HepG2 (cell line): ENCODE data around the gene DMPK. TPM values are rescaled to one million over a fixed set of nuclear protein-coding genes. Genes with fewer than 3 reads are reported as not detected.

Experiments used
- ATF7 ChIP-seq, 2 experiments: fragments of 450-650 bp in 1 of 2; sonication (generic) in 1 of 2; formaldehyde crosslinking in 1 of 2; IDR thresholded peaks; 2 replicates each; pipeline versions ENCODE4 v1.4.0 to v1.6.1; 2016 to 2020; ENCODE audit warnings: antibody characterized with exemption in 1 of 2, mild to moderate bottlenecking in 1 of 2, missing genetic modification reagents in 1 of 2
- BCL6 ChIP-seq: IDR thresholded peaks from 2 replicates; pipeline ENCODE4 v1.6.1; 2016; ENCODE audit warnings: missing genetic modification reagents, missing compliant biosample characterization
- MATR3 ChIP-seq: sonication (generic); formaldehyde crosslinking; IDR thresholded peaks from 2 replicates; pipeline ENCODE4 v1.4.0; 2020; ENCODE audit warnings: missing genetic modification reagents
- MED13 ChIP-seq: sonication (generic); formaldehyde crosslinking; IDR thresholded peaks from 2 replicates; pipeline ENCODE4 v1.5.0; 2020; ENCODE audit warnings: missing genetic modification reagents
- MLLT10 ChIP-seq: sonication (generic); formaldehyde crosslinking; IDR thresholded peaks from 2 replicates; pipeline ENCODE4 v1.4.0; 2020; ENCODE audit warnings: missing genetic modification reagents
- MTA3 ChIP-seq: sonication (generic); formaldehyde crosslinking; IDR thresholded peaks from 2 replicates; pipeline ENCODE4 v1.4.0; 2020; ENCODE audit warnings: missing genetic modification reagents
- POLR2G ChIP-seq: fragments of 200-400 bp; formaldehyde crosslinking; IDR thresholded peaks from 2 replicates; pipeline ENCODE4 v1.6.1; 2018; ENCODE audit warnings: mild to moderate bottlenecking, low read depth, low read length, moderate library complexity
- ZFP62 ChIP-seq: sonication (generic); formaldehyde crosslinking; IDR thresholded peaks from 2 replicates; pipeline ENCODE4 v1.4.0; 2020; ENCODE audit warnings: missing genetic modification reagents
- ZMYM3 ChIP-seq: sonication (generic); formaldehyde crosslinking; IDR thresholded peaks from 2 replicates; pipeline ENCODE4 v1.5.1; 2020; ENCODE audit warnings: mild to moderate bottlenecking, missing genetic modification reagents
- polyA plus RNA-seq, 8 experiments: library from polyadenylated mRNA; depleted of rRNA in 3 of 8; stranded (reverse) in 7 of 8; unstranded in 1 of 8; fragments of >200 nt; fragmentation: Illumina TruSeq in 4 of 8; extraction: Trizol in 4 of 8; gene quantifications; 2 replicates each; pipeline versions ENCODE4 v1.2.1 to v1.2.3, GENCODE V29; 2011 to 2016; ENCODE audit warnings: low read depth in 4 of 8, missing spikeins in 1 of 8, mixed read lengths in 1 of 8; ENCODE audit not compliant: insufficient read depth in 1 of 8
- total RNA-seq, 5 experiments: library from RNA; depleted of rRNA; stranded (reverse); fragments of >200 nt; fragmentation: Illumina TruSeq; extraction: Trizol; gene quantifications; 2 replicates each; pipeline ENCODE4 v1.2.3, GENCODE V29; 2016; ENCODE audit warnings: low read depth in 1 of 5
- TF ChIP-seq, protein P1 (sequence below): sonication (generic); formaldehyde crosslinking; conservative IDR thresholded peaks from 2 replicates; pipeline ENCODE4 v1.4.0; 2020; ENCODE audit warnings: missing genetic modification reagents
- TF ChIP-seq, protein P2 (sequence below): IDR thresholded peaks from 2 replicates; pipeline ENCODE4 v1.6.1; 2012; ENCODE audit warnings: low read depth, low read length, improper control_type of control experiment
- TF ChIP-seq, protein P3 (sequence below): sonication (generic); formaldehyde crosslinking; IDR thresholded peaks from 2 replicates; pipeline ENCODE4 v1.4.0; 2020; ENCODE audit warnings: mild to moderate bottlenecking, missing genetic modification reagents, borderline replicate concordance
- TF ChIP-seq, protein P4 (sequence below): sonication (generic); formaldehyde crosslinking; IDR thresholded peaks from 2 replicates; pipeline ENCODE4 v1.4.0; 2020; ENCODE audit warnings: mild to moderate bottlenecking, missing genetic modification reagents
- TF ChIP-seq, protein P5 (sequence below): sonication (generic); formaldehyde crosslinking; IDR thresholded peaks from 2 replicates; pipeline ENCODE4 v1.5.1; 2020; ENCODE audit warnings: missing genetic modification reagents, mild to moderate bottlenecking, borderline replicate concordance
- TF ChIP-seq, protein P6 (sequence below): sonication (generic); formaldehyde crosslinking; IDR thresholded peaks from 2 replicates; pipeline ENCODE4 v1.4.0; 2020; ENCODE audit warnings: missing genetic modification reagents

Gene DMPK
- total and polyA plus RNA-seq, 2 of the 13 experiments (the other 11 are each of a cell fraction or from before 2014, with no cell fraction given): 5.3 to 8.8 TPM

DNA sequence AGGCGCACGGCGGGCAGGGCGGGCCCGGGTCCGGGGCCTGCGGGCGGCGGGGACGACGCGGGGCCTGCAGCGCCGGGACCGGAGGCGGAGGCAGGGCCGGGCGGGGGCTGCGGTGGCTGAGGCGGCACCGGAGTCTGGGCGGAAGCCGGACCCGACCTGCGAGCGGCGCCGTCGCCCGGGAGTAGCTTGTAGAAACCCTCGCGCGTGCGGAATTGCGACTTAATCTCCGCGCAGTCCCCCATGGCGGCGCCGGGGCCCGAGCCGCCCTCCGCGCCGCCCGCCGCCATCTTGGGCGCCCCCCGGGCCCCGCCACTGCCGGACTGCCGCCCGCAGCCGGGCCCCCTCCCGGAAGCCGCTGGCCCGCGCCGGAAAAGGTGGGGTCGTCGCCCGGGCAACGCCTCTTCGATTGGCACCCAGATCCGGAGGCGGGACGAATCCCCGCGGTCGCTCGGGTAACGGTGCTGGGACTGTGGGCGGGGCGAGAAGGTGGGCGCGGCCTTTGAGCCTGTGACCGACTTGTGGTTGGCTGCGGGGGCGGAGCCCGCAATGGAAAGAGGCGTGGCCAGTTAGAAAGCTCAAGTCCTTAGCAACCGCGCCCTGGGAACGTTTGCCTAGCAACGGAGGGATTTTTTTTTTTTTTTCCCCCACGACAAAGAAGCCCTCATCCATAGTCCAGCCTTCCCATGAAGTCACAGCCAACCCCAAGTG lies 10.3 kb upstream of the DMPK start, which contains the start of gene DMWD (continued):
- TF ChIP-seq, protein P1, sequence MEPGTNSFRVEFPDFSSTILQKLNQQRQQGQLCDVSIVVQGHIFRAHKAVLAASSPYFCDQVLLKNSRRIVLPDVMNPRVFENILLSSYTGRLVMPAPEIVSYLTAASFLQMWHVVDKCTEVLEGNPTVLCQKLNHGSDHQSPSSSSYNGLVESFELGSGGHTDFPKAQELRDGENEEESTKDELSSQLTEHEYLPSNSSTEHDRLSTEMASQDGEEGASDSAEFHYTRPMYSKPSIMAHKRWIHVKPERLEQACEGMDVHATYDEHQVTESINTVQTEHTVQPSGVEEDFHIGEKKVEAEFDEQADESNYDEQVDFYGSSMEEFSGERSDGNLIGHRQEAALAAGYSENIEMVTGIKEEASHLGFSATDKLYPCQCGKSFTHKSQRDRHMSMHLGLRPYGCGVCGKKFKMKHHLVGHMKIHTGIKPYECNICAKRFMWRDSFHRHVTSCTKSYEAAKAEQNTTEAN: no peak
- TF ChIP-seq POLR2G (peak; percentile 84), MED13 (CRISPR knock-in tag) (no peak), BCL6 (CRISPR knock-in tag) (no peak), ATF7 (IDR thresholded peaks at IDR 0.05) (no peak), ATF7 (CRISPR knock-in tag; IDR thresholded peaks at IDR 0.05) (no peak), MTA3 (no peak), MATR3 (CRISPR knock-in tag) (no peak), ZFP62 (no peak), MLLT10 (CRISPR knock-in tag) (no peak), ZMYM3 (no peak)
- TF ChIP-seq, protein P2, sequence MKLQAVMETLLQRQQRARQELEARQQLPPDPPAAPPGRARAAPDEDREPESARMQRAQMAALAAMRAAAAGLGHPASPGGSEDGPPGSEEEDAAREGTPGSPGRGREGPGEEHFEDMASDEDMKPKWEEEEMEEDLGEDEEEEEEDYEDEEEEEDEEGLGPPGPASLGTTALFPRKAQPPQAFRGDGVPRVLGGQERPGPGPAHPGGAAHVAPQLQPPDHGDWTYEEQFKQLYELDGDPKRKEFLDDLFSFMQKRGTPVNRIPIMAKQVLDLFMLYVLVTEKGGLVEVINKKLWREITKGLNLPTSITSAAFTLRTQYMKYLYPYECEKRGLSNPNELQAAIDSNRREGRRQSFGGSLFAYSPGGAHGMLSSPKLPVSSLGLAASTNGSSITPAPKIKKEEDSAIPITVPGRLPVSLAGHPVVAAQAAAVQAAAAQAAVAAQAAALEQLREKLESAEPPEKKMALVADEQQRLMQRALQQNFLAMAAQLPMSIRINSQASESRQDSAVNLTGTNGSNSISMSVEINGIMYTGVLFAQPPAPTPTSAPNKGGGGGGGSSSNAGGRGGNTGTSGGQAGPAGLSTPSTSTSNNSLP: no peak
- TF ChIP-seq, protein P3, sequence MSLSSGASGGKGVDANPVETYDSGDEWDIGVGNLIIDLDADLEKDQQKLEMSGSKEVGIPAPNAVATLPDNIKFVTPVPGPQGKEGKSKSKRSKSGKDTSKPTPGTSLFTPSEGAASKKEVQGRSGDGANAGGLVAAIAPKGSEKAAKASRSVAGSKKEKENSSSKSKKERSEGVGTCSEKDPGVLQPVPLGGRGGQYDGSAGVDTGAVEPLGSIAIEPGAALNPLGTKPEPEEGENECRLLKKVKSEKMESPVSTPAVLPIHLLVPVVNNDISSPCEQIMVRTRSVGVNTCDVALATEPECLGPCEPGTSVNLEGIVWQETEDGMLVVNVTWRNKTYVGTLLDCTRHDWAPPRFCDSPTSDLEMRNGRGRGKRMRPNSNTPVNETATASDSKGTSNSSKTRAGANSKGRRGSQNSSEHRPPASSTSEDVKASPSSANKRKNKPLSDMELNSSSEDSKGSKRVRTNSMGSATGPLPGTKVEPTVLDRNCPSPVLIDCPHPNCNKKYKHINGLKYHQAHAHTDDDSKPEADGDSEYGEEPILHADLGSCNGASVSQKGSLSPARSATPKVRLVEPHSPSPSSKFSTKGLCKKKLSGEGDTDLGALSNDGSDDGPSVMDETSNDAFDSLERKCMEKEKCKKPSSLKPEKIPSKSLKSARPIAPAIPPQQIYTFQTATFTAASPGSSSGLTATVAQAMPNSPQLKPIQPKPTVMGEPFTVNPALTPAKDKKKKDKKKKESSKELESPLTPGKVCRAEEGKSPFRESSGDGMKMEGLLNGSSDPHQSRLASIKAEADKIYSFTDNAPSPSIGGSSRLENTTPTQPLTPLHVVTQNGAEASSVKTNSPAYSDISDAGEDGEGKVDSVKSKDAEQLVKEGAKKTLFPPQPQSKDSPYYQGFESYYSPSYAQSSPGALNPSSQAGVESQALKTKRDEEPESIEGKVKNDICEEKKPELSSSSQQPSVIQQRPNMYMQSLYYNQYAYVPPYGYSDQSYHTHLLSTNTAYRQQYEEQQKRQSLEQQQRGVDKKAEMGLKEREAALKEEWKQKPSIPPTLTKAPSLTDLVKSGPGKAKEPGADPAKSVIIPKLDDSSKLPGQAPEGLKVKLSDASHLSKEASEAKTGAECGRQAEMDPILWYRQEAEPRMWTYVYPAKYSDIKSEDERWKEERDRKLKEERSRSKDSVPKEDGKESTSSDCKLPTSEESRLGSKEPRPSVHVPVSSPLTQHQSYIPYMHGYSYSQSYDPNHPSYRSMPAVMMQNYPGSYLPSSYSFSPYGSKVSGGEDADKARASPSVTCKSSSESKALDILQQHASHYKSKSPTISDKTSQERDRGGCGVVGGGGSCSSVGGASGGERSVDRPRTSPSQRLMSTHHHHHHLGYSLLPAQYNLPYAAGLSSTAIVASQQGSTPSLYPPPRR (CRISPR knock-in tag): no peak
- TF ChIP-seq, protein P4, sequence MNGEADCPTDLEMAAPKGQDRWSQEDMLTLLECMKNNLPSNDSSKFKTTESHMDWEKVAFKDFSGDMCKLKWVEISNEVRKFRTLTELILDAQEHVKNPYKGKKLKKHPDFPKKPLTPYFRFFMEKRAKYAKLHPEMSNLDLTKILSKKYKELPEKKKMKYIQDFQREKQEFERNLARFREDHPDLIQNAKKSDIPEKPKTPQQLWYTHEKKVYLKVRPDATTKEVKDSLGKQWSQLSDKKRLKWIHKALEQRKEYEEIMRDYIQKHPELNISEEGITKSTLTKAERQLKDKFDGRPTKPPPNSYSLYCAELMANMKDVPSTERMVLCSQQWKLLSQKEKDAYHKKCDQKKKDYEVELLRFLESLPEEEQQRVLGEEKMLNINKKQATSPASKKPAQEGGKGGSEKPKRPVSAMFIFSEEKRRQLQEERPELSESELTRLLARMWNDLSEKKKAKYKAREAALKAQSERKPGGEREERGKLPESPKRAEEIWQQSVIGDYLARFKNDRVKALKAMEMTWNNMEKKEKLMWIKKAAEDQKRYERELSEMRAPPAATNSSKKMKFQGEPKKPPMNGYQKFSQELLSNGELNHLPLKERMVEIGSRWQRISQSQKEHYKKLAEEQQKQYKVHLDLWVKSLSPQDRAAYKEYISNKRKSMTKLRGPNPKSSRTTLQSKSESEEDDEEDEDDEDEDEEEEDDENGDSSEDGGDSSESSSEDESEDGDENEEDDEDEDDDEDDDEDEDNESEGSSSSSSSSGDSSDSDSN (CRISPR knock-in tag): no peak; the same call in 1 of the 2 replicates
- TF ChIP-seq, protein P5, sequence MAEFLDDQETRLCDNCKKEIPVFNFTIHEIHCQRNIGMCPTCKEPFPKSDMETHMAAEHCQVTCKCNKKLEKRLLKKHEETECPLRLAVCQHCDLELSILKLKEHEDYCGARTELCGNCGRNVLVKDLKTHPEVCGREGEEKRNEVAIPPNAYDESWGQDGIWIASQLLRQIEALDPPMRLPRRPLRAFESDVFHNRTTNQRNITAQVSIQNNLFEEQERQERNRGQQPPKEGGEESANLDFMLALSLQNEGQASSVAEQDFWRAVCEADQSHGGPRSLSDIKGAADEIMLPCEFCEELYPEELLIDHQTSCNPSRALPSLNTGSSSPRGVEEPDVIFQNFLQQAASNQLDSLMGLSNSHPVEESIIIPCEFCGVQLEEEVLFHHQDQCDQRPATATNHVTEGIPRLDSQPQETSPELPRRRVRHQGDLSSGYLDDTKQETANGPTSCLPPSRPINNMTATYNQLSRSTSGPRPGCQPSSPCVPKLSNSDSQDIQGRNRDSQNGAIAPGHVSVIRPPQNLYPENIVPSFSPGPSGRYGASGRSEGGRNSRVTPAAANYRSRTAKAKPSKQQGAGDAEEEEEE (CRISPR knock-in tag): no peak
- TF ChIP-seq, protein P6, sequence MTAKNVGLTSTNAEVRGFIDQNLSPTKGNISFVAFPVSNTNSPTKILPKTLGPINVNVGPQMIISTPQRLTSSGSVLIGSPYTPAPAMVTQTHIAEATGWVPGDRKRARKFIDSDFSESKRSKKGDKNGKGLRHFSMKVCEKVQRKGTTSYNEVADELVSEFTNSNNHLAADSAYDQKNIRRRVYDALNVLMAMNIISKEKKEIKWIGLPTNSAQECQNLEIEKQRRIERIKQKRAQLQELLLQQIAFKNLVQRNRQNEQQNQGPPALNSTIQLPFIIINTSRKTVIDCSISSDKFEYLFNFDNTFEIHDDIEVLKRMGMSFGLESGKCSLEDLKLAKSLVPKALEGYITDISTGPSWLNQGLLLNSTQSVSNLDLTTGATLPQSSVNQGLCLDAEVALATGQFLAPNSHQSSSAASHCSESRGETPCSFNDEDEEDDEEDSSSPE (CRISPR knock-in tag): no peak; the same call in 1 of the 2 replicates
